ENCODE data around the gene PHETA2.

- TF ChIP-seq CTCF (CRISPR knock-in tag; IDR thresholded peaks at IDR 0.05) (no peak), ETS1 (CRISPR knock-in tag; IDR thresholded peaks at IDR 0.05) (no peak), SRSF9 (IDR thresholded peaks at IDR 0.05; ENCODE audit: borderline replicate concordance, insufficient read depth, low read depth, low read length, poor library complexity, severe bottlenecking) (no peak), U2AF2 (IDR thresholded peaks at IDR 0.05; ENCODE audit: low read depth, low read length) (no peak)
Measured at GRCh38 chr22:42065438-42066125, 8.5 kb upstream of the PHETA2 start.
